Measurements from ENCODE around the gene ALOX5AP. TPM values are rescaled to one million over a fixed set of nuclear protein-coding genes. Genes with fewer than 3 reads are reported as not detected.

ALOX5AP gene
- total RNA-seq, 6 donors from 2014 or later: 36.7 to 298 (median 151) TPM

DNA sequence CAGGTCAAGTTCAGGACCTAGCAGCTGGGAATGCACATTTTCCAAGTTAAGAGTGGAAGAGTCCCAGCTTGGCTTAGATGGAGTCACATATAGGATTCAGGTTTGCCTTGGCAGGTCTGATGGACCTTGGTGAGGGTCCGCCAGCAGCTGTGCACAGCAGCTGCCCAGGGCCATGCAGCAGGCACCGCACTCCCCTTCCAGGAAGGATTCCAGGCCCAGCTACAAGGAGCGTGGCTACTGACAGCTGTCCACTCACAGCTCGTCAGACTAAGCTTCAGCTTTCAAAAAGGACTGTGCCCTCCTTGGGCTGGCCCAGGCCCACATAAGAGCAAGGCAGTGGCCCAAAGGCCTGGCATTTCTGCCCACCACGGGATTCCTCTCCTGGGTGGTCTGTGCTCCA is 68.4 kb downstream of the ALOX5AP start:
- no peak for ATAC-seq (ENCODE audit: low FRiP score in 2 of 2)

DNA sequence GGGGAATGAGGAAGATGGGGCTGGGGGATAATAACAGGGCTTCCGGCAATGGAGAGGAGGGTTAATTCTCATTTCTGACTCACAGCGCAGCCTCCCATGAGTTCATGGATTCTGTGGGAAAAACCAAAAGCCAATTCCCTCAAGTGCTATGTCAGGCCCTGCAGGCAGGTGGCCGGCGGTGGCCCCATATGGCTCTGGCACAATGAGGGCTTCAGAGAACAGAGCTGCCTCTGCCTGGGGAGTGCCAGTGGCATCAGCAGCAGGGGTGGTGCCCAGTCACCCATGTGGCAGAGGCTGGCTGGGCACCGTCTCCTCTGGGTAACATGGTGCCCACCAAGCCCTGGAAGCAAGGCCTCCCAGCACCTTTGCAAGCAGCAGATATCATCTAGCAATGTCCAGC is 69.1 kb downstream of the ALOX5AP start:
- no peak for ATAC-seq (ENCODE audit: low FRiP score in 2 of 2)
- TF ChIP-seq POLR2A (IDR thresholded peaks at IDR 0.05) (no peak), POLR2AphosphoS5 (IDR thresholded peaks at IDR 0.05) (no peak), EP300 (IDR thresholded peaks at IDR 0.05) (no peak)
- TF ChIP-seq, protein P1, sequence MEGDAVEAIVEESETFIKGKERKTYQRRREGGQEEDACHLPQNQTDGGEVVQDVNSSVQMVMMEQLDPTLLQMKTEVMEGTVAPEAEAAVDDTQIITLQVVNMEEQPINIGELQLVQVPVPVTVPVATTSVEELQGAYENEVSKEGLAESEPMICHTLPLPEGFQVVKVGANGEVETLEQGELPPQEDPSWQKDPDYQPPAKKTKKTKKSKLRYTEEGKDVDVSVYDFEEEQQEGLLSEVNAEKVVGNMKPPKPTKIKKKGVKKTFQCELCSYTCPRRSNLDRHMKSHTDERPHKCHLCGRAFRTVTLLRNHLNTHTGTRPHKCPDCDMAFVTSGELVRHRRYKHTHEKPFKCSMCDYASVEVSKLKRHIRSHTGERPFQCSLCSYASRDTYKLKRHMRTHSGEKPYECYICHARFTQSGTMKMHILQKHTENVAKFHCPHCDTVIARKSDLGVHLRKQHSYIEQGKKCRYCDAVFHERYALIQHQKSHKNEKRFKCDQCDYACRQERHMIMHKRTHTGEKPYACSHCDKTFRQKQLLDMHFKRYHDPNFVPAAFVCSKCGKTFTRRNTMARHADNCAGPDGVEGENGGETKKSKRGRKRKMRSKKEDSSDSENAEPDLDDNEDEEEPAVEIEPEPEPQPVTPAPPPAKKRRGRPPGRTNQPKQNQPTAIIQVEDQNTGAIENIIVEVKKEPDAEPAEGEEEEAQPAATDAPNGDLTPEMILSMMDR (IDR thresholded peaks at IDR 0.05): no peak
- Histone ChIP-seq H3K36me3 (no peaks in the 10 kb centered on the region), H3K27me3 (no peaks in the 10 kb centered on the region), H3K27ac (no peak overlapping the region), H3K4me3 (no peak overlapping the region), H3K4me1 (peaks cover 8 to 20% (median 11%) of the 10 kb centered on the region in 4 donors), H3K9me3 (no peaks in the 10 kb centered on the region)
- WGBS, 2 donors: 87 to 94% methylated on average over 5 of the region's 5 CpGs
- DNase-seq: peak in 1 of 2 donors; percentile 50

More for the DNA sequence above, 68.4 kb downstream of the ALOX5AP start:
- Histone ChIP-seq H3K36me3 (no peaks in the 10 kb centered on the region), H3K4me3 (peak overlapping the region in 1 of 4 donors; percentile 43), H3K27ac (no peak overlapping the region), H3K9me3 (no peaks in the 10 kb centered on the region), H3K4me1 (peaks cover 8 to 20% (median 11%) of the 10 kb centered on the region in 4 donors), H3K27me3 (no peaks in the 10 kb centered on the region)
- DNase-seq: no peak
- 84 to 87% methylated on average over 5 of the region's 5 CpGs for WGBS, 2 donors
- TF ChIP-seq POLR2A (IDR thresholded peaks at IDR 0.05): no peak
- TF ChIP-seq, protein P1 (IDR thresholded peaks at IDR 0.05): no peak
- no peak for TF ChIP-seq POLR2AphosphoS5 (IDR thresholded peaks at IDR 0.05)
- TF ChIP-seq EP300 (IDR thresholded peaks at IDR 0.05): no peak

DNA sequence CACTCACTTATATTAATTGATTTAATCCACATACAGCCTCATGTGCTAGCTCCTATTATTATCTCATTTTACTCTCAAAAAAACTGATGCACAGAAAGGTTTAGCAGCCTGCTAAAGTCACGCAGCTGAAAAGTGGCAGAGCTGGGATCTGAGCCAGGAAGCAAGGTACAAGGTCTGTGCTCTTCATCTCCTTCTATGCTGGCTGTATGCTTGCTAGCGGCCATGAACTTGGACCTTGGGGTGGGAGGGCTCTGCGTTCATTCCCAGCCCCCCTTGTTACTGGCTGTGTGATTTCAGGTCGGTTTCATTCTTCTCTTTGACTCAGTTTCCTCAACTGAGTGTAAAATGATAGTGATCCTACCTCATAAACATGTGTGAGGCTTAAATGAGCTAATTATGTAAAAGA is 69.8 kb downstream of the ALOX5AP start:
- WGBS, 2 donors: 75 to 81% methylated on average over 4 of the region's 4 CpGs
- Histone ChIP-seq H3K36me3 (no peaks in the 10 kb centered on the region), H3K4me1 (peaks cover 8 to 20% (median 11%) of the 10 kb centered on the region in 4 donors), H3K9me3 (no peaks in the 10 kb centered on the region), H3K4me3 (no peak overlapping the region), H3K27me3 (no peaks in the 10 kb centered on the region), H3K27ac (no peak overlapping the region)
- ATAC-seq (ENCODE audit: low FRiP score in 2 of 2): no peak
- no peak for TF ChIP-seq POLR2AphosphoS5 (IDR thresholded peaks at IDR 0.05)
- no peak for TF ChIP-seq EP300 (IDR thresholded peaks at IDR 0.05)
- TF ChIP-seq, protein P1 (IDR thresholded peaks at IDR 0.05): no peak
- TF ChIP-seq POLR2A (IDR thresholded peaks at IDR 0.05): no peak
- no peak for DNase-seq

DNA sequence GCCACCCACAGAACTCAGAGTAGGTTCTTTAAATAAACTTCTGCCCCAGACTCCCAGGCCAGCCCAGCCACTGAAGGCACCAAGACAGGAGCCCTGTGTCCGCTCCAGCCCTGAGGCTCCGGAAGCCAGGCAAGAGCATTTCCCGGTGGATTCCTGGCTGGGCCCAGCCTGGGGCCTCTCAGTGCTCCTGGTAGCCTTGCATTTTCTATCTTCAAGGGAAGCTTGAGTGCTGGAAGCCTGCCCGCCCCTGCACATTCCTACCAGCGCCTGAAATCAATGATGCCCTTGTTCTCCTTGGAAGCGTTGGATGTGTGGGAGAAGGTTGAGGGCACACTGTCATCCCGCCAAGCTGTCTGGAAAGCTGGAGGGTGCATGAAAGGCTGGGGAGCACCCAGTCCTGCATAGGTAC is 70.3 kb downstream of the ALOX5AP start:
- Histone ChIP-seq H3K4me3 (no peak overlapping the region), H3K27ac (no peak overlapping the region), H3K27me3 (no peaks in the 10 kb centered on the region), H3K36me3 (no peaks in the 10 kb centered on the region), H3K4me1 (peaks cover 8 to 20% (median 11%) of the 10 kb centered on the region in 4 donors), H3K9me3 (no peaks in the 10 kb centered on the region)
- DNase-seq (no peak), ATAC-seq (ENCODE audit: low FRiP score in 2 of 2) (no peak)
- 87 to 95% methylated on average over 5 to 7 of the region's 7 CpGs for WGBS, 2 donors
- TF ChIP-seq EP300 (IDR thresholded peaks at IDR 0.05) (no peak), POLR2A (IDR thresholded peaks at IDR 0.05) (no peak), POLR2AphosphoS5 (IDR thresholded peaks at IDR 0.05) (no peak)
- TF ChIP-seq, protein P1 (IDR thresholded peaks at IDR 0.05): no peak

DNA sequence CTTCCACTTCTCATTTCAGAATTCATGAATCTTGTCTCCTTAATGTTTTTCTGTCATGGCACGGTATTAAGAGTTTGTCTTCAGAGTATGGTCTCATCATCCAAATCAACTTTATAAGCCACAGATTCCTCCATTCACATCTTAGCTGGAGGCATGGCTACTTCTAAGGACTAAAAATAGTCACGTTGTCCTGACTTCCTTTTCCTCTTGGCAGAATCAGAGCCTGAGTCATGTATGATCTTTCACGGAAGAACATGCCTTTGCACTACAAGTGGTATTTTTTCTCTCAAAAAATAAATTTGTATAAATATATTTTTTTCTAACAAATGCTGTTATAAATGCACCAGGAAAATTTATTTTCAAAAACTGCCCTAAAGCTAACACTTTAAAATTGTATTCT is 71.4 kb downstream of the ALOX5AP start:
- DNase-seq (no peak), ATAC-seq (ENCODE audit: low FRiP score in 2 of 2) (no peak)
- TF ChIP-seq, protein P1 (IDR thresholded peaks at IDR 0.05): no peak
- TF ChIP-seq POLR2AphosphoS5 (IDR thresholded peaks at IDR 0.05) (no peak), POLR2A (IDR thresholded peaks at IDR 0.05) (no peak), EP300 (IDR thresholded peaks at IDR 0.05) (no peak)
- H3K27me3 ChIP-seq: no peaks in the 10 kb centered on the region
- WGBS, 2 donors: 21 to 26% methylated on average over 3 of the region's 3 CpGs
- peaks cover 8 to 20% (median 11%) of the 10 kb centered on the region in 4 donors for H3K4me1 ChIP-seq
- H3K27ac ChIP-seq: no peak overlapping the region
- no peaks in the 10 kb centered on the region for H3K9me3 ChIP-seq
- no peaks in the 10 kb centered on the region for H3K36me3 ChIP-seq
- H3K4me3 ChIP-seq: no peak overlapping the region

Measured in upper lobe of left lung (tissue), 6 donors.